HG03520 (cell line): Measurements from ENCODE around the gene SLCO1B1.

ENCODE experiments used
- ATAC-seq: cut with Tn5 transposase; IDR thresholded peaks from one replicate; pipeline ENCODE4 v1.9.1; 2021; ENCODE audit warnings: mild to moderate bottlenecking, moderate library complexity; ENCODE audit not compliant: unreplicated experiment

The SLCO1B1 gene

GRCh38 chr12:21219206-21219605 is 88.2 kb downstream of the SLCO1B1 start:
- ATAC-seq: no peak

- ATAC-seq: no peak
Observed at GRCh38 chr12:21220266-21220665, 89.3 kb downstream of the SLCO1B1 start.

GRCh38 chr12:21221072-21221471 is 90.1 kb downstream of the SLCO1B1 start:
- no peak for ATAC-seq

DNA sequence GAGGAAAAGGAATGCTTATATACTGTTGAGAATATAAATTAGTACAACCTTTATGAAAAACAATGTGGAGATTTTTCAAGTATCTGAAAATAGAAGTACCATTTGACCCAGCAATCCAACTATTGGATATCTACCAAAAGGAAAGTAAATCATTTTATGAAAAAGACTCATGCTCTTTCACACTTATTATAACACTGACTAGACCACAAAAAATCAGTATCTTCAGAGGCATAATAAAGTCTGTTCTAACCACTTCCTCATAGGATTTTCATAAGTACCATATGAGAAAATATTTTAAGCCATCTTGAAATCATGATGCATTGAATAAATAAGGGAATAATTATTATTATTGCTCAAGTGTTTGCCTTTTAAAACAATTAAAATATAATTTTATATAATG is 90.8 kb downstream of the SLCO1B1 start:
- ATAC-seq: peak; percentile 58

DNA sequence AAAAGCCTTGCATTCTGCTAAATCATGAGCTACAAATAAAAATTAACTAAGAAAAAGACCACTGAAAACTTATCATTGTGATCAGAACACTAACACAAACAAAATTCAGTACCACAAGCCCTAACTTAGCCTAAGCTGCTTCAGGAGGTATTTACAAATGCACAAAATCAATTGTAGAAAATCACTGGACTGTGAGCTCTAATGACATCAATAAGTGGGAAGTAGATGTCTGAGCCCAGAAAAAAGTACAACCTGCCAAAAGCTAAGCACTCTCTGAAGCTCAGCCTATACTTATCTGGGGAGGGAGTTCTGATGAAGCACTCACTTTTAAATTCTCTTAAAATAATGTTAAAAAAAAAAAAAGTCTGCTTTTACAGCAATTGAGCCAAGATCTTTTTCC is 92.9 kb downstream of the SLCO1B1 start:
- ATAC-seq: no peak

DNA sequence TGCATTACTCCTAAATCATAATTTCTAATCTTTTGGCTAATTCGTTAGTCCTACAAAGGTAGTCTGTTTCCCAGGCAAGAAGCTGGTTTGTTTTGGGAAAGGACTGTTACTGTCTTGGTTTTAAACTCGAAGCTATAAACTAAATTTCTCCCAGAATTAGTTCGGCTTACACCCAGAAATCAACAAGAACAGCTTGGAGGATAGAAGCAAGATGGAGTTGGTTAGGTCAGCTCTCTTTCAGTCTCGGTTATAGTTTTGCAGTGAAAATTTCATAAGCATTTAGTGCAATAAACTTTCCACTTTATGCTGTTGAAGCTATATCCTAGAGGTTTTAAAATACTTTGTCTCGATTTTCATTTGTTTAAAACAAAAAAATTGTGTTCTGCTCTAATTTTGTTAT is 103.4 kb downstream of the SLCO1B1 start:
- no peak for ATAC-seq

DNA sequence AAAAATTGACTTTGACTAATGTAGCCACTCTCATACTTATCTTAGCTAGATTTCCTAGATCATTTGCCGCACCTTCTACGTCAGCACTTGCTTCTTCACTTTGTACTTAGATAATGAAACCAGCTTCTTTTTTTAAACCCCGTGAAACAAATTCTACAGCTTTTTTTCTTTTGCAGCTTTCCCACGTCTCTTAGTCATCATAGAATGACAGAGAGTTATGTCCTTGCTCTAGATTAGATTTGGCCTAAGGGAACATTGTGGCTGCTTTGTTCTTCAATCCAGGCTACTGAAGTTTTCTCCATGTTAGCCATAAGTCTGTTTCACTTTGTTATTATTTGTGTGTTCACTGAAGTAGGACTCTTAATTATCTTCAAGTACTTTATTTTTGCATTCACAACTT is 108.9 kb downstream of the SLCO1B1 start:
- ATAC-seq: no peak

DNA sequence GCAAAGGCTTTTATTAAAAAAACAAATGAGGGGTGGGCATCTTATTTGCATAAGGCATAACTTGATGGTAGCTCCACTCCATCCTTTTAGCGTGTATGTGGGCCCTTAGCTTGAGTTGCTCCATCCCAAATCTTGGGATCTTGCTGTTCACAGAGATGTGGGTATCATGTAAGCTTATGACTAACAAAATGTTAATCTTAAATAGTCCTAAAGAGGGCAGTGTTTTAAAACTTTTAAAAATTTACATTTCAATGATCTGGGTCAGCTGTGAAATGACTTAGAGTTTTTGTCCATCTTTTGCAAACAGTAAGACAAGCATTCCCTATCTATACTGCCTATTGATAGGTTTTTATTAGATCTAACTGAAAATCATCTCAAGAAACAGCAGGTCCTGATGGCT is 117.7 kb downstream of the SLCO1B1 start:
- ATAC-seq: no peak

DNA sequence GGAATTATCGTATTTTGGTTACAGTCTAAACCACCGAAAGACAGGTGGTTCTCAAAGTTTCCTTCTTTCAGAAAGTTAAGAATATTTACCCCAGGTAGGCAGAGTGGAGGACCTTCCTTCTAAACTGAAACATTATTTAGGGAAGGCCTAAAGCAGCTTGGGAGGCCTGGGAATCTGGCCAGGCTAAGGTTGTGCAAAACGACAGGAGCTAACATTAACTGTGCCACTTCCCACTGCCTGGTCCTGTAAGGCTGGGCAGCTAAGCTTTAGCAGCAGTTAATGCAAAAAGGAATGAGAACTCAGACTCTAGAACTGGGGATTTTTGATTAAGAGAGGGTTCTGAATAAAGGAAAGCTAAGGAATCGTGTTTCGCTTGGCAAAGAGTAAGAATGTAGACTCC is 121.1 kb downstream of the SLCO1B1 start:
- no peak for ATAC-seq

GRCh38 chr12:21257172-21257571 is 126.2 kb downstream of the SLCO1B1 start:
- no peak for ATAC-seq

GRCh38 chr12:21264232-21264631 is 133.2 kb downstream of the SLCO1B1 start:
- ATAC-seq: no peak

DNA sequence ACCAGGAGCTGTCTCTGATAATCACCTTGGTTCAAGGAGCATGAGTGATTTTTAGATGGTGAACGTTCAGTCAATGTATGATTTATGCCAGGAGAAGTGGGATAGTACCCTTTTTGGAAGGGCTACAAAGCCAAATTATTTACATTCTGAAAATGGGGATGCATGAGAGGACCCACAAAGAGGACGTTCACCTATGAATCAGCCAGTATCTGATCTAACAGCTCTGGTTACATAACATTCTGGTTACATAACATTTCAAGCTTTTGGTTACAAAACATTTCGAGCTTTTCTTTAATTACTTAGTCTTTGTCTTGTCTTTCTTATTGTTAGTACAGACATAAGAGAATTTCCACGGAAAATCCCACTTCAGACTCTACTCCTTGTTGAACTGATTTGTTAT is 134.9 kb downstream of the SLCO1B1 start:
- no peak for ATAC-seq

GRCh38 chr12:21276826-21277225 is 145.8 kb downstream of the SLCO1B1 start:
- ATAC-seq: no peak
